Activated CD8-positive, alpha-beta memory T cell treated with anti-CD3 and anti-CD28 coated beads, Interleukin-2, amount 50 U/mL, for 24 hours (primary cell): ENCODE results near the gene NFIA.
"Not testable (repeated sequence)": the region's sequence is repeated elsewhere in the genome, so short reads cannot be mapped to it uniquely, and the experiment has no call there.

Experiments
- DNase-seq: peaks from one replicate; pipeline ENCODE4 v3.0.0-alpha.2; 2020; ENCODE audit errors: extremely low read depth

Gene NFIA

DNA sequence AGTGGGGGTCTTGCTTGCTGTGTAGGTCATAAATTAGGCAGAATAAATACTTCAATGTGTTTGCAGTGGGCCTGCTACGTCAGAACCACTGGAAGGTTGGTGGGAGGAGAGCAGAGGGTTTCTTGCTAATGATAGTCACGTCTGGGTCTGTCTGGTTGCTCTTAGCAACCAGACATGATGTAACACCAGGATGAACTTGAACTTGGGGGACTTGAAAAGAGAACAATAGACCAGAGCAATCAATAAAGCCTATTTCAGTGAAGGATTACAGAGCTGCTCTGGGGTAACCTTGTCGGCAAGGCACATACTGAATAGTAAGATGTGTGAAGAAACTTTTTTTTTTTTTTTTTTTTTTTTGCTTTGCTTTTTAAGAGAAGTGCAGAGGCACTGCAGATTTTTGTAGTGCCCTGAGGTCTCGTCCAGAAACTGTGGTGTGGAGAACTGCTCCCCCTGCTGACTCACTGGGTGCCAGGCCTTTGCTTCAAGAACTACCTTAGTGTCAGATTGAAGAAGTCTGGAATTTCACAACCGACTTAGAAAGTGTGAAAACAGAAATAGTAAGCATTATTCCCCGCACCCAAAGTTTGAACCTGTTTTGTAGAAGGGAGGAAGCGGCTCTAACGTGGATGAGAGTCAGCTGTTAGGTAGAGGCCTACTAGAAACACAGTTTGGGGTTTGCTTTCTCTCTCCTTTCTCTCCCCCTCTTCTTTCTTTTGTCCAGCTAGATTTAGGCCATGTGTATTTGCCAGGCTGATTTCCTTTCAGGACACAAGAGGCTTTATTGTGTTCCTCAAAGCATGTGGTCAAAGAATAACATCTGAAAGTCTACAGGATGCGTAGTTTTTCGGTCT is 371.0 kb downstream of the NFIA start:
- DNase-seq: peak; percentile 41

DNA sequence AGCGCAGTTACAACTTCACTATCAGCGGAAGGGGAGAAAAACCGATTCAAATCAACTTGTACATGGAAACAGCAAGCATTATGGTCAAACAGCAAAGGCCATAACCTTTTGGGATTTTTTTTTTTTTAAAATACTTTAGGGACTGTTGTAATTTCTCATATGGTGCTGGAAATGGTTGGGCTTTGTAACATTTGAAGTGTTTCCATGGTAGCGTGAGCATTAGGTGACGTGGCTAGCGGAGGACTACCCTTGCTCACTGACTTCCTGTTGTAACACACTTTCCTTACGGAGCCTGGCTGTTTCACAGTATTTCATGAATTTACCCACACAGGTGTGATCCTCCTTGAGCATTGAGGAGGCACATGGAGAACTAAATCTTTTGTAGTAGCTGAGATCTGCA is 373.0 kb downstream of the NFIA start:
- no peak for DNase-seq

GRCh38 chr1:61457526-61458040 is 375.2 kb downstream of the NFIA start:
- no peak for DNase-seq

DNA sequence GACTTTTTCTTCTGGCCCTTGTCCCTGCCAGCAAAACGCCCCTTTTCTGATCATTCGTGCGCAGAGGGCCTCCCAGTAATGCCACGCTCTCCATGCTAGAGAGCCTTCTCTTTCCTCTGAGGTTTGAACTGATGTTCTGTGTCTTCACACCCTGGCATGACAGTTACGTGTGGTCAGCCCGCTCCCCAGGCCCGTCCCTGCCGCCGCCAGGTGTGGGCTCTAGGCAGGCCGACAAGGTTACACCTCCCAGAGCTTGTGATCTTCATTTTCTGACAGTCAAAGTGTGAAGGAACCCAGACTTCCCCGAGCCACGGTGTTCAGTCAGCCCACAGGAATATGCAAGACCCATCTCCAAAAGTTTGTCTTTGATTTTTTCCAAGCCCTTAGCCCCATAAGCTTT is 377.0 kb downstream of the NFIA start:
- DNase-seq: no peak

DNA sequence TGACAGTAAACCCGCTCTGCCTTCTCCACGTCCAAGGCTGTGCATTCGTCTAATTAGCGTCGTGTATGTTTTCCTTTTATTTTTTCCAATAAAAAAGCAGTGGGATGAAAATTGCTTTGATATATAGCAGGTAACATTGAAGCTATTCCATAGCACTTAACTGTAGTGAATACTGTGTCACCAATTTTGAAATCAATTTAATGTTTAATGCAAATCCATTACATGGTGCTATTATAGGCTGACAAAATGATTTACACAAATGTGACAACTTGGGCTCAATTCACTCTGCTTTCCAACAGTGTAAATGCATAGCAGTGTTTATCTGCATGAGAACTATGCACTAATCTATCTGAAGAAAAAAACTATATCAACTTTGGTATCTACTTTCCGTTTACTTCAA is 377.8 kb downstream of the NFIA start:
- no peak for DNase-seq

- DNase-seq: no peak
These were observed 379.3 kb downstream of the NFIA start for GRCh38 chr1:61461406-61462384.

DNA sequence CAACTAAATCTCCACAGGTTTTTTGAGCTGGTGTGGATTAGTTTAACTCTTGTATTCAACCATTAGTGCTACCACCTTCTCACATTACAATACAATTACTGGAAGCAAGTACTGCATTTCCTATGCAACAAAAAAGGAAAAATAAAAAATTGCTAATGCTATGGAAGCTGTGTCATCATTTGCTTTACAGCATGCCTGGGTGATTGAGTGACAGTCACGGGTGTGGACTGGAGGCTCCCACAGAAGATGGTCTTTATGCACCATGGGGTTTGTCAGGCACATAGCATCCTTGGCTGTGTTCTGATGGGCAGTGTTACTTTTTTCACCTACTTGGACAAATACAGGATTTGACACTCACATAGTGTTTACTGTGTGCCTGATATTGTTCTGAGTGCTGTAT is 380.3 kb downstream of the NFIA start:
- no peak for DNase-seq

DNA sequence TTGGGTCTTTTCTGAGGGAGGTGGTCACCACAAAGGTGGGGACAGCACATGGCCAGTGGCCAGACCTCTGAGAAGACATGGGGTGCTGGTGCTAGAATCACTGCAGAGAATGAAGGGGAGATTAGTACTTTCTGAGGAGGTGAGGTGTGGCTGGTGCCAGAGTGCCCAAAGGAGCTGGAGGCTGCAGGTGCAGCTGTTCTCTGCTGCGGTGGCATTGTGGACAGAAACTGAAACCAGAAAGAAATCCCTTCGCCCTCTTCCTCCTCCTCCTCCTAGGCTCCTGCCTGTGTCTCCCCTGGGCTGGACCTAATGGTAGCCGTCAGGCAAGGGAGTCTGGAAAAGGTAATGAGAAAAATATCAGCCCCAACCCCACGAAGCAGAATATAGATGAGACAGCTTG is 380.9 kb downstream of the NFIA start:
- no peak for DNase-seq

DNA sequence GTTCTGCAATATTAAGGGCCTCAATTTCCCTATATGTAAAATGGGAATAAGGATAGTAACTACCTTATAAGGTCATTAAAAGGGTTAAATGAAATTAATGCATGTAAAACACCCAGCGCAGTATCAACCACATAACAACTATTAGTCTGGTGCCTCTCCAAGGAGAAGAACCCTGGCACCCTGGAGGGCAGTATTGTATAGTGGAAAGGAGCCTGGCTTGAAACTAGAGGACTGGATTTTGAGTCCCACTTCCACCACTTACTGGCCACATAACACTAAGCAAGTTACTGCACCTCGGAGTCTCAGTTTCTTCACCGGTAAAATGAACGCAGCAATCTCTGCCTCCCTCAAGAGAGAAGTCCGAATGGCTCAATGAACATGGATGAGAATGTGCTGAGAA is 385.5 kb downstream of the NFIA start:
- DNase-seq: not testable (repeated sequence)

DNA sequence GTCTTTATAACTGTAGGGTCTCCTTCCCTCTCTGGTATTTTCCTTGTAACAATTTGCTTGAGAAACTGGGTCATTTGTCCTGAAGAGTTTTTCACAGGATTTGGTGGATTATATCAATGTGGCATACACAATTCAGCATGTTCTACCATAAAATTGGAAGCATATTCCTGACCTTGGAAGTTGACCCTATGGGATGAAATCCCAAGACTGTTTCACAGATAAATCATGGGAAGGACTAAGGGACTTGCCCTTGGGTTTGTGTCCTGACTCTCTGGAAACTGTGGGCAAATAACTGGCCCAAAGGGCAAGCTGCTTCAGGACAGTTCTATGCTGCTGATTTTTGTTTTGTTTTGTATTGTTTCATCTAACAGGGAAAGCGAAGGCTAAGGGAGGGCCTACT is 387.0 kb downstream of the NFIA start:
- DNase-seq: no peak

- no peak for DNase-seq
These were observed 390.5 kb downstream of the NFIA start for GRCh38 chr1:61472876-61473275.

- DNase-seq: no peak
These were observed 392.0 kb downstream of the NFIA start for GRCh38 chr1:61474269-61474817.

GRCh38 chr1:61474963-61475362 is 392.6 kb downstream of the NFIA start:
- no peak for DNase-seq

DNA sequence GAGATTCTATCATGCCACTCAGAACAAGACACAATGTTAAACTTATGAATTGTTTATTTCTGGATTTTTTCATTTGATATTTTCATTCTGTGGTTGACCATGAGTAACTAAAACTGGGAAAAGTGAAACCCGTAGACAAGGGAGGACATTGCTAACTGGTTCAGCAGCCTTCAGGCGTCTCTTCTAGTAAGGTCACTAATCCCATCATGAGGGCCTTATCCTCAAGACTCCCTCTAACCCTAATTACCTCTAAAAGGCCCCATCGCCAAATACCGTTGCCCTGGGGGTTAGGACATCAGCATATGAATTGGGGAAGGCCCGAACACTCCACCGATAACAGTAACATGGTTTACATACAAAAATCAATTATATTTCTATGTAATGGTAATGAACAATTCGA is 394.9 kb downstream of the NFIA start:
- no peak for DNase-seq

DNA sequence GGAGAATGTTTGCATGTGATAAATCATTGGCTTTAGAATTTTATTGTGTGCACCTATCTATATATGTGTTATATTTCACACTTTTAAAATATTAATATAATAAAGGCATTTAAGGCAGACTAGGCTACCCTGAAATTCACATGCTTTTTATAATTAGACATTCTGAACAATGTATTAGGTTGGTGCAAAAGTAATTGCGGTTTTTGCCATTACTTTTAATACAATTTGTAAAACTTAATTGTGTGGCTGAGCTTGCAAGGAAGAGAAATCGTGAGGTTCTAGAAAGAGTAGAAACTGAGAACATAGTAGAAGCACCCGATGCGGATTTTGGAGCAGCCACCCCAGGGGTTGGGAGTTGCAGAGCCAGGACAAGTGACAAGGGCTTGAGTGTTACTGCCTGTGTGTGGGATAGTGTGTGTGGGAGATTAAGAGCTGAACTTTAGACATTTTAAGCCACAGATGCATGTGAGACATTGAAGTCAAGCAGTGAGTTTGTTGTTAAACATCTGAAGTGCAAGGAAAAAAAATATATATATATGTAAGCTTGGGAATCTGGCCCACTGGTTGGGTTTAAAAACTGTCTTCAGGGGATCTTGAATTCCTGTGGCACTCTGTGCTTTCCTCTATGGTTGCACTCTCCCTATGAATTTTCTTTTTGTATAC is 398.0 kb downstream of the NFIA start:
- DNase-seq: no peak

- no peak for DNase-seq
These were observed 399.0 kb downstream of the NFIA start for GRCh38 chr1:61481315-61481715.

- DNase-seq: no peak
These were observed 399.9 kb downstream of the NFIA start for GRCh38 chr1:61482170-61482734.

DNA sequence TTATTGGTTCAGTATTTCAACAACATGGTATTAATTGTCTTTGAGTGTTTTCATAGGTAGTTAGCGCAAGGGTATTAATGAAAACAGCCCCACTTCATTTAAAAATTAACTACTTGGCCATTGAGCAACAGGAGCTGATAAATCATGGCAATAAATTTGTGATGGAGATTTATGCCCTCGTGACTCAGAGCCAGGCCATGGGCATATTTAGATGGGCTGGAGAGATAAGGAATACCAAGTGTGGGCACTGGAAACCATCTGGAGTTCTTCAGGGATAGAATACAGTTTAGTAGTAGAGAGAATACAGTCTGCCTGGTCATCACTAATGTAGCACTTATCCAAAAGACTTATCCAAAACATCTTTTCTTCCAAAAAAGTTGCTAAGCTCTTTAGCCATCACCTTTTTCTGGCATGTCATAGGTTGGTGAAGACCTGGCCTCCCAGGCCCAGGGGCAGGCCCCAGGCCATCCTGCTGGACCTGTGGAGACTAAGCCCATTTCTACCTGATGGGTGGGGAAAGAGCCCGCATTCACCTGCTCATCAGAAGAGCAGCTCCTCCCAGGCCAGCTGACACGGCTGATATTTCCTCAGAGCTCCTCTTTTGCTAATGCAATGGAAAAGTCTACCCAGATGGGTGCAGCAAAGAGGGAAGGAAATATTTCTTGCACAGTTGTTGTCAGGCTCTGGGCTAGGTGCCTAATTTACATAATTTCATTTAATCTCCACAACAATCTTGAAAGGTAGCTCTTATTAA is 404.6 kb downstream of the NFIA start:
- DNase-seq: no peak

- no peak for DNase-seq
These were observed 405.4 kb downstream of the NFIA start for GRCh38 chr1:61487801-61488200.

- no peak for DNase-seq
These were observed 408.6 kb downstream of the NFIA start for GRCh38 chr1:61490924-61491323.

DNA sequence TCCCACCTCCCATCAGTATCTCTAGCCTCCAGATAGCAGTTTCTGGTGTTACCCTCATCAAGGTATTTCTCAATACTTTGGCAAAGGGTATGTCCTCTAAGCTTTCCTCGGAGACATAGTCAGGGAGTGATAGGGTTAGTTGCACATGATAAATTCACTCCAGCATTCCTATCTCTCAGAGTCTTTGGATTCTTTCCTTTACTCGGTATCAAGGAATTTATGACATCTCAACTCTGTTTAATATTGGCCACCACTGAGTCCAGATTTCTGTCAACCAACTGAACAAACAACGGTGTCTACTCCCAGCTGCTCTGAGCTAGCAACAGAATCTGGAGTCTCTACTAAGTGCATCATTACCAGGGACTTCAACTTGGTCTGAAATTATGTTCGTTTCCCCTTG is 409.1 kb downstream of the NFIA start:
- no peak for DNase-seq
